ENCODE data around the gene ABR.

GRCh38 chr17:1203967-1204291 lies 24.1 kb upstream of the ABR start:
- TF ChIP-seq CTCF (IDR thresholded peaks at IDR 0.05) (no peak), POLR2AphosphoS5 (IDR thresholded peaks at IDR 0.05) (no peak), POLR2A (IDR thresholded peaks at IDR 0.05) (no peak), EP300 (IDR thresholded peaks at IDR 0.05) (no peak)
